Measurements from ENCODE around the gene SPAG5.

DNA sequence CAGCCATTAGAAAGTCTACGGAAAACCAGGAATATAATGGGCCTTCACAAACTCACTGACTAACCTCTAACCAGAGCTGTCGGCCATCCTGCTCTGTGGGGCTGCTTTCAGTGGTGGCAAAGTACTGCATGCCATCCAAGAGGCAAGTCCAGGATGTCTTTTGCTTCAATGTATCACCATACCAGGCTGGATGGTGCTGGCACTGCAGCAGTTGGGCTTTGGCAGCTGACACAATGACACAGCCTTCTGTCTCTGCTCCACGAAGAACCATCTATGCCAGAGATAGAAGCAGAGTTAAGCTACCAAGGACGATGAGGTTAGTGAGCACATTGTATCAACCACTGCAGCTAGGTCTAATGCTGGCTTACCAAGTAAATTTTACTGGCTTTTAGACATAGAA is 24.9 kb upstream of the SPAG5 start:
- TF ChIP-seq POLR2AphosphoS5 (IDR thresholded peaks at IDR 0.05; ENCODE audit: low read depth): no peak
- no peak for TF ChIP-seq STAT1 (IDR thresholded peaks at IDR 0.05; ENCODE audit: unreplicated experiment)
- TF ChIP-seq, protein P1, sequence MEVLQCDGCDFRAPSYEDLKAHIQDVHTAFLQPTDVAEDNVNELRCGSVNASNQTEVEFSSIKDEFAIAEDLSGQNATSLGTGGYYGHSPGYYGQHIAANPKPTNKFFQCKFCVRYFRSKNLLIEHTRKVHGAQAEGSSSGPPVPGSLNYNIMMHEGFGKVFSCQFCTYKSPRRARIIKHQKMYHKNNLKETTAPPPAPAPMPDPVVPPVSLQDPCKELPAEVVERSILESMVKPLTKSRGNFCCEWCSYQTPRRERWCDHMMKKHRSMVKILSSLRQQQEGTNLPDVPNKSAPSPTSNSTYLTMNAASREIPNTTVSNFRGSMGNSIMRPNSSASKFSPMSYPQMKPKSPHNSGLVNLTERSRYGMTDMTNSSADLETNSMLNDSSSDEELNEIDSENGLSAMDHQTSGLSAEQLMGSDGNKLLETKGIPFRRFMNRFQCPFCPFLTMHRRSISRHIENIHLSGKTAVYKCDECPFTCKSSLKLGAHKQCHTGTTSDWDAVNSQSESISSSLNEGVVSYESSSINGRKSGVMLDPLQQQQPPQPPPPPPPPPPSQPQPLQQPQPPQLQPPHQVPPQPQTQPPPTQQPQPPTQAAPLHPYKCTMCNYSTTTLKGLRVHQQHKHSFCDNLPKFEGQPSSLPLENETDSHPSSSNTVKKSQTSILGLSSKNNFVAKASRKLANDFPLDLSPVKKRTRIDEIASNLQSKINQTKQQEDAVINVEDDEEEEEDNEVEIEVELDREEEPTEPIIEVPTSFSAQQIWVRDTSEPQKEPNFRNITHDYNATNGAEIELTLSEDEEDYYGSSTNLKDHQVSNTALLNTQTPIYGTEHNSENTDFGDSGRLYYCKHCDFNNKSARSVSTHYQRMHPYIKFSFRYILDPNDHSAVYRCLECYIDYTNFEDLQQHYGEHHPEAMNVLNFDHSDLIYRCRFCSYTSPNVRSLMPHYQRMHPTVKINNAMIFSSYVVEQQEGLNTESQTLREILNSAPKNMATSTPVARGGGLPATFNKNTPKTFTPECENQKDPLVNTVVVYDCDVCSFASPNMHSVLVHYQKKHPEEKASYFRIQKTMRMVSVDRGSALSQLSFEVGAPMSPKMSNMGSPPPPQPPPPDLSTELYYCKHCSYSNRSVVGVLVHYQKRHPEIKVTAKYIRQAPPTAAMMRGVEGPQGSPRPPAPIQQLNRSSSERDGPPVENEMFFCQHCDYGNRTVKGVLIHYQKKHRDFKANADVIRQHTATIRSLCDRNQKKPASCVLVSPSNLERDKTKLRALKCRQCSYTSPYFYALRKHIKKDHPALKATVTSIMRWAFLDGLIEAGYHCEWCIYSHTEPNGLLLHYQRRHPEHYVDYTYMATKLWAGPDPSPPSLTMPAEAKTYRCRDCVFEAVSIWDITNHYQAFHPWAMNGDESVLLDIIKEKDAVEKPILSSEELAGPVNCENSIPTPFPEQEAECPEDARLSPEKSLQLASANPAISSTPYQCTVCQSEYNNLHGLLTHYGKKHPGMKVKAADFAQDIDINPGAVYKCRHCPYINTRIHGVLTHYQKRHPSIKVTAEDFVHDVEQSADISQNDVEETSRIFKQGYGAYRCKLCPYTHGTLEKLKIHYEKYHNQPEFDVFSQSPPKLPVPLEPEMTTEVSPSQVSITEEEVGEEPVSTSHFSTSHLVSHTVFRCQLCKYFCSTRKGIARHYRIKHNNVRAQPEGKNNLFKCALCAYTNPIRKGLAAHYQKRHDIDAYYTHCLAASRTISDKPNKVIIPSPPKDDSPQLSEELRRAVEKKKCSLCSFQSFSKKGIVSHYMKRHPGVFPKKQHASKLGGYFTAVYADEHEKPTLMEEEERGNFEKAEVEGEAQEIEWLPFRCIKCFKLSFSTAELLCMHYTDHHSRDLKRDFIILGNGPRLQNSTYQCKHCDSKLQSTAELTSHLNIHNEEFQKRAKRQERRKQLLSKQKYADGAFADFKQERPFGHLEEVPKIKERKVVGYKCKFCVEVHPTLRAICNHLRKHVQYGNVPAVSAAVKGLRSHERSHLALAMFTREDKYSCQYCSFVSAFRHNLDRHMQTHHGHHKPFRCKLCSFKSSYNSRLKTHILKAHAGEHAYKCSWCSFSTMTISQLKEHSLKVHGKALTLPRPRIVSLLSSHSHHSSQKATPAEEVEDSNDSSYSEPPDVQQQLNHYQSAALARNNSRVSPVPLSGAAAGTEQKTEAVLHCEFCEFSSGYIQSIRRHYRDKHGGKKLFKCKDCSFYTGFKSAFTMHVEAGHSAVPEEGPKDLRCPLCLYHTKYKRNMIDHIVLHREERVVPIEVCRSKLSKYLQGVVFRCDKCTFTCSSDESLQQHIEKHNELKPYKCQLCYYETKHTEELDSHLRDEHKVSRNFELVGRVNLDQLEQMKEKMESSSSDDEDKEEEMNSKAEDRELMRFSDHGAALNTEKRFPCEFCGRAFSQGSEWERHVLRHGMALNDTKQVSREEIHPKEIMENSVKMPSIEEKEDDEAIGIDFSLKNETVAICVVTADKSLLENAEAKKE (CRISPR knock-in tag; IDR thresholded peaks at IDR 0.05): no peak
- TF ChIP-seq, protein P2, sequence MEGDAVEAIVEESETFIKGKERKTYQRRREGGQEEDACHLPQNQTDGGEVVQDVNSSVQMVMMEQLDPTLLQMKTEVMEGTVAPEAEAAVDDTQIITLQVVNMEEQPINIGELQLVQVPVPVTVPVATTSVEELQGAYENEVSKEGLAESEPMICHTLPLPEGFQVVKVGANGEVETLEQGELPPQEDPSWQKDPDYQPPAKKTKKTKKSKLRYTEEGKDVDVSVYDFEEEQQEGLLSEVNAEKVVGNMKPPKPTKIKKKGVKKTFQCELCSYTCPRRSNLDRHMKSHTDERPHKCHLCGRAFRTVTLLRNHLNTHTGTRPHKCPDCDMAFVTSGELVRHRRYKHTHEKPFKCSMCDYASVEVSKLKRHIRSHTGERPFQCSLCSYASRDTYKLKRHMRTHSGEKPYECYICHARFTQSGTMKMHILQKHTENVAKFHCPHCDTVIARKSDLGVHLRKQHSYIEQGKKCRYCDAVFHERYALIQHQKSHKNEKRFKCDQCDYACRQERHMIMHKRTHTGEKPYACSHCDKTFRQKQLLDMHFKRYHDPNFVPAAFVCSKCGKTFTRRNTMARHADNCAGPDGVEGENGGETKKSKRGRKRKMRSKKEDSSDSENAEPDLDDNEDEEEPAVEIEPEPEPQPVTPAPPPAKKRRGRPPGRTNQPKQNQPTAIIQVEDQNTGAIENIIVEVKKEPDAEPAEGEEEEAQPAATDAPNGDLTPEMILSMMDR (conservative IDR thresholded peaks at IDR 0.05; ENCODE audit: low read depth in 2 of 2): no peak
- no peak for TF ChIP-seq EZH2 (IDR thresholded peaks at IDR 0.05; ENCODE audit: low read depth, unreplicated experiment)
- TF ChIP-seq, protein P3, sequence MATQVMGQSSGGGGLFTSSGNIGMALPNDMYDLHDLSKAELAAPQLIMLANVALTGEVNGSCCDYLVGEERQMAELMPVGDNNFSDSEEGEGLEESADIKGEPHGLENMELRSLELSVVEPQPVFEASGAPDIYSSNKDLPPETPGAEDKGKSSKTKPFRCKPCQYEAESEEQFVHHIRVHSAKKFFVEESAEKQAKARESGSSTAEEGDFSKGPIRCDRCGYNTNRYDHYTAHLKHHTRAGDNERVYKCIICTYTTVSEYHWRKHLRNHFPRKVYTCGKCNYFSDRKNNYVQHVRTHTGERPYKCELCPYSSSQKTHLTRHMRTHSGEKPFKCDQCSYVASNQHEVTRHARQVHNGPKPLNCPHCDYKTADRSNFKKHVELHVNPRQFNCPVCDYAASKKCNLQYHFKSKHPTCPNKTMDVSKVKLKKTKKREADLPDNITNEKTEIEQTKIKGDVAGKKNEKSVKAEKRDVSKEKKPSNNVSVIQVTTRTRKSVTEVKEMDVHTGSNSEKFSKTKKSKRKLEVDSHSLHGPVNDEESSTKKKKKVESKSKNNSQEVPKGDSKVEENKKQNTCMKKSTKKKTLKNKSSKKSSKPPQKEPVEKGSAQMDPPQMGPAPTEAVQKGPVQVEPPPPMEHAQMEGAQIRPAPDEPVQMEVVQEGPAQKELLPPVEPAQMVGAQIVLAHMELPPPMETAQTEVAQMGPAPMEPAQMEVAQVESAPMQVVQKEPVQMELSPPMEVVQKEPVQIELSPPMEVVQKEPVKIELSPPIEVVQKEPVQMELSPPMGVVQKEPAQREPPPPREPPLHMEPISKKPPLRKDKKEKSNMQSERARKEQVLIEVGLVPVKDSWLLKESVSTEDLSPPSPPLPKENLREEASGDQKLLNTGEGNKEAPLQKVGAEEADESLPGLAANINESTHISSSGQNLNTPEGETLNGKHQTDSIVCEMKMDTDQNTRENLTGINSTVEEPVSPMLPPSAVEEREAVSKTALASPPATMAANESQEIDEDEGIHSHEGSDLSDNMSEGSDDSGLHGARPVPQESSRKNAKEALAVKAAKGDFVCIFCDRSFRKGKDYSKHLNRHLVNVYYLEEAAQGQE (IDR thresholded peaks at IDR 0.05; ENCODE audit: unreplicated experiment): no peak
- TF ChIP-seq EZH2phosphoT487 (IDR thresholded peaks at IDR 0.05; ENCODE audit: unreplicated experiment): no peak
- TF ChIP-seq CREB1 (CRISPR knock-in tag; IDR thresholded peaks at IDR 0.05; ENCODE audit: low read depth): no peak
- no peak for TF ChIP-seq ZNF114 (CRISPR knock-in tag; IDR thresholded peaks at IDR 0.05)
- TF ChIP-seq, protein P4, sequence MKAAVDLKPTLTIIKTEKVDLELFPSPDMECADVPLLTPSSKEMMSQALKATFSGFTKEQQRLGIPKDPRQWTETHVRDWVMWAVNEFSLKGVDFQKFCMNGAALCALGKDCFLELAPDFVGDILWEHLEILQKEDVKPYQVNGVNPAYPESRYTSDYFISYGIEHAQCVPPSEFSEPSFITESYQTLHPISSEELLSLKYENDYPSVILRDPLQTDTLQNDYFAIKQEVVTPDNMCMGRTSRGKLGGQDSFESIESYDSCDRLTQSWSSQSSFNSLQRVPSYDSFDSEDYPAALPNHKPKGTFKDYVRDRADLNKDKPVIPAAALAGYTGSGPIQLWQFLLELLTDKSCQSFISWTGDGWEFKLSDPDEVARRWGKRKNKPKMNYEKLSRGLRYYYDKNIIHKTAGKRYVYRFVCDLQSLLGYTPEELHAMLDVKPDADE (IDR thresholded peaks at IDR 0.05): no peak

Measured in GM23338 (cell line).